Activated T-cell treated with anti-CD3 and anti-CD28 coated beads, Interleukin-2, amount 50 U/mL, for 72 hours (primary cell): ENCODE data around the gene IL16. TPM values are rescaled to one million over a fixed set of nuclear protein-coding genes. Genes with fewer than 3 reads are reported as not detected.
"Not testable (repeated sequence)": the region's sequence is repeated elsewhere in the genome, so short reads cannot be mapped to it uniquely, and the experiment has no call there.

Experiments used
- ATAC-seq, 2 donors: fragments of 150-1000 bp; cut with Tn5 transposase; replicated peaks in 1 of 2; 2 replicates each; pipeline ENCODE4 v1.10.0; 2021; ENCODE audit warnings: moderate library complexity in 2 of 2, mild to moderate bottlenecking in 1 of 2
- DNase-seq, 2 donors: peaks; one replicate each; pipeline ENCODE4 v3.0.0; 2021 to 2022; ENCODE audit warnings: mixed read lengths in 1 of 2
- H3K27ac Mint-ChIP-seq: one replicate; pipeline ENCODE4 v1.8.0; 2022; ENCODE audit warnings: mild to moderate bottlenecking, moderate library complexity, mixed read lengths
- H3K27me3 Mint-ChIP-seq: one replicate; pipeline ENCODE4 v1.8.0; 2022; ENCODE audit warnings: low read depth, mixed read lengths
- H3K36me3 Mint-ChIP-seq, 2 donors: one replicate each; pipeline ENCODE4 v1.8.0; 2022; ENCODE audit warnings: mixed read lengths in 2 of 2, mild to moderate bottlenecking in 1 of 2; ENCODE audit not compliant: insufficient read depth in 2 of 2
- H3K4me1 Mint-ChIP-seq: one replicate; pipeline ENCODE4 v1.8.0; 2022; ENCODE audit warnings: low read depth, mixed read lengths
- H3K4me3 Mint-ChIP-seq, 2 donors: one replicate each; pipeline ENCODE4 v1.8.0; 2022; ENCODE audit warnings: mild to moderate bottlenecking in 2 of 2, mixed read lengths in 2 of 2, moderate library complexity in 2 of 2
- H3K9me3 Mint-ChIP-seq, 2 donors: one replicate each; pipeline ENCODE4 v1.8.0; 2022; ENCODE audit warnings: mixed read lengths in 2 of 2
- total RNA-seq, 2 donors: library from RNA; stranded (reverse); gene quantifications; one replicate each; pipeline ENCODE4 v1.2.3, GENCODE V29; 2022

IL16 gene
- total RNA-seq = 10 to 100 TPM; 50.9 to 63.2 TPM

- Mint-ChIP-seq H3K27ac (no peak within 1 kb of the TSS), H3K4me3 (no peak within 1 kb of the TSS), H3K9me3 (no peaks in the 10 kb centered on the region), H3K27me3 (peaks cover 3% of the 10 kb centered on the region), H3K36me3 (no peaks in the 10 kb centered on the region), H3K4me1 (no peaks in the 10 kb centered on the region)
- DNase-seq (no peak), ATAC-seq (no peak)
Observed at GRCh38 chr15:81196576-81197254, at the start of gene IL16. Gene IL16 (plus strand): TSS chr15:81196879. CDS start chr15:81225400, 28,521 bp downstream.

- H3K27ac Mint-ChIP-seq = no peak overlapping the region
- DNase-seq = no peak
- no peaks in the 10 kb centered on the region for H3K4me1 Mint-ChIP-seq
- no peaks in the 10 kb centered on the region for H3K9me3 Mint-ChIP-seq
- H3K36me3 Mint-ChIP-seq = no peaks in the 10 kb centered on the region
- H3K27me3 Mint-ChIP-seq = no peaks in the 10 kb centered on the region
- no peak overlapping the region for H3K4me3 Mint-ChIP-seq
- ATAC-seq = no peak
Observed at GRCh38 chr15:81151389-81151788, 45.3 kb upstream of the IL16 start.

GRCh38 chr15:81152339-81152738, 44.3 kb upstream of the IL16 start:
- ATAC-seq (no peak), DNase-seq (no peak)
- Mint-ChIP-seq H3K4me3 (no peak overlapping the region), H3K9me3 (no peaks in the 10 kb centered on the region), H3K36me3 (no peaks in the 10 kb centered on the region), H3K4me1 (no peaks in the 10 kb centered on the region), H3K27ac (no peak overlapping the region), H3K27me3 (peaks cover 6% of the 10 kb centered on the region)

GRCh38 chr15:81152799-81153198, 43.9 kb upstream of the IL16 start:
- H3K9me3 Mint-ChIP-seq = no peaks in the 10 kb centered on the region
- H3K27ac Mint-ChIP-seq = no peak overlapping the region
- H3K36me3 Mint-ChIP-seq = no peaks in the 10 kb centered on the region
- H3K4me1 Mint-ChIP-seq = no peaks in the 10 kb centered on the region
- ATAC-seq (no peak), DNase-seq (no peak)
- no peak overlapping the region for H3K4me3 Mint-ChIP-seq
- peaks cover 7% of the 10 kb centered on the region for H3K27me3 Mint-ChIP-seq

- H3K36me3 Mint-ChIP-seq = no peaks in the 10 kb centered on the region
- ATAC-seq = peak in 1 of 2 donors; percentile 23
- peak; percentile 7 for DNase-seq
- H3K27me3 Mint-ChIP-seq = peaks cover 7% of the 10 kb centered on the region
- H3K4me3 Mint-ChIP-seq = no peak overlapping the region
- H3K9me3 Mint-ChIP-seq = no peaks in the 10 kb centered on the region
- peaks cover under 1% of the 10 kb centered on the region for H3K4me1 Mint-ChIP-seq
- no peak overlapping the region for H3K27ac Mint-ChIP-seq
Observed at GRCh38 chr15:81155375-81156218, 41.1 kb upstream of the IL16 start.

GRCh38 chr15:81156324-81156723, 40.4 kb upstream of the IL16 start:
- no peaks in the 10 kb centered on the region for H3K36me3 Mint-ChIP-seq
- no peaks in the 10 kb centered on the region for H3K9me3 Mint-ChIP-seq
- H3K4me3 Mint-ChIP-seq = no peak overlapping the region
- no peak overlapping the region for H3K27ac Mint-ChIP-seq
- no peak for DNase-seq
- peaks cover 7% of the 10 kb centered on the region for H3K27me3 Mint-ChIP-seq
- ATAC-seq = no peak
- H3K4me1 Mint-ChIP-seq = peaks cover 8% of the 10 kb centered on the region

- DNase-seq (no peak), ATAC-seq (no peak)
- Mint-ChIP-seq H3K27ac (no peak overlapping the region), H3K36me3 (no peaks in the 10 kb centered on the region), H3K9me3 (no peaks in the 10 kb centered on the region), H3K4me1 (peaks cover 18% of the 10 kb centered on the region), H3K4me3 (no peak overlapping the region), H3K27me3 (peaks cover 7% of the 10 kb centered on the region)
Observed at GRCh38 chr15:81157195-81157938, 39.3 kb upstream of the IL16 start.

GRCh38 chr15:81157939-81158223, 38.8 kb upstream of the IL16 start:
- DNase-seq (no peak), ATAC-seq (no peak)
- no peaks in the 10 kb centered on the region for H3K36me3 Mint-ChIP-seq
- H3K4me1 Mint-ChIP-seq = peaks cover 21% of the 10 kb centered on the region
- H3K4me3 Mint-ChIP-seq = no peak overlapping the region
- H3K27me3 Mint-ChIP-seq = peaks cover 7% of the 10 kb centered on the region
- H3K27ac Mint-ChIP-seq = no peak overlapping the region
- H3K9me3 Mint-ChIP-seq = no peaks in the 10 kb centered on the region

- H3K4me3 Mint-ChIP-seq, H3K27me3 Mint-ChIP-seq, ATAC-seq: not testable (repeated sequence)
Observed at GRCh38 chr15:81158561-81158960, 38.1 kb upstream of the IL16 start.

GRCh38 chr15:81160312-81161159, 36.1 kb upstream of the IL16 start:
- Mint-ChIP-seq H3K36me3 (no peaks in the 10 kb centered on the region), H3K27me3 (peaks cover 7% of the 10 kb centered on the region)

More at GRCh38 chr15:81158561-81158960, 38.1 kb upstream of the IL16 start:
- H3K27ac Mint-ChIP-seq, DNase-seq, H3K9me3 Mint-ChIP-seq, H3K36me3 Mint-ChIP-seq: not testable (repeated sequence)
- H3K4me1 Mint-ChIP-seq = peaks cover 21% of the 10 kb centered on the region

GRCh38 chr15:81161160-81161673, 35.5 kb upstream of the IL16 start:
- Mint-ChIP-seq H3K27me3 (peaks cover 7% of the 10 kb centered on the region), H3K36me3 (no peaks in the 10 kb centered on the region), H3K4me1 (peaks cover 21% of the 10 kb centered on the region), H3K4me3 (peak overlapping the region; percentile 3 to 38), H3K9me3 (no peaks in the 10 kb centered on the region), H3K27ac (no peak overlapping the region)
- ATAC-seq = no peak
- no peak for DNase-seq

More at GRCh38 chr15:81160312-81161159, 36.1 kb upstream of the IL16 start:
- no peak for DNase-seq
- Mint-ChIP-seq H3K4me3 (no peak overlapping the region), H3K4me1 (peaks cover 21% of the 10 kb centered on the region), H3K27ac (no peak overlapping the region), H3K9me3 (no peaks in the 10 kb centered on the region)
- no peak for ATAC-seq

- peaks cover 21% of the 10 kb centered on the region for H3K4me1 Mint-ChIP-seq
- ATAC-seq = peak; percentile 49 to 54
- H3K4me3 Mint-ChIP-seq = peak overlapping the region; percentile 29 to 42
- H3K27ac Mint-ChIP-seq = peak overlapping the region; percentile 3
- peak; percentile 5 to 6 for DNase-seq
- peaks cover 6% of the 10 kb centered on the region for H3K27me3 Mint-ChIP-seq
- H3K9me3 Mint-ChIP-seq = no peaks in the 10 kb centered on the region
- no peaks in the 10 kb centered on the region for H3K36me3 Mint-ChIP-seq
Observed at GRCh38 chr15:81161851-81162250, 34.8 kb upstream of the IL16 start.
